Measurements from ENCODE around the gene DDX24. TPM values are rescaled to one million over a fixed set of nuclear protein-coding genes. Genes with fewer than 3 reads are reported as not detected.

DDX24 gene
- total RNA-seq, 1 experiment from 2014 or later: 135 TPM

- H3K36me3 Mint-ChIP-seq (ENCODE audit: insufficient read depth, unreplicated experiment): no peaks in the 10 kb centered on the region
- H3K27me3 Mint-ChIP-seq (ENCODE audit: insufficient read depth, unreplicated experiment): no peaks in the 10 kb centered on the region
- BruUV-seq (replicated peaks): no TSS peak
- intact Hi-C loops (cut with micrococcal nuclease): no loop called here
- no peak overlapping the region for H3K27ac Mint-ChIP-seq (ENCODE audit: low read depth, unreplicated experiment)
- no peak for TF ChIP-seq CTCF (IDR thresholded peaks at IDR 0.05; ENCODE audit: unreplicated experiment)
- H3K4me3 Mint-ChIP-seq (ENCODE audit: unreplicated experiment): no peak overlapping the region
- H3K4me1 Mint-ChIP-seq (ENCODE audit: insufficient read depth, unreplicated experiment): peaks cover 7% of the 10 kb centered on the region
- ChIA-PET POLR2A (no interaction called here), CTCF (no interaction called here)
- H3K9me3 Mint-ChIP-seq (ENCODE audit: unreplicated experiment): no peaks in the 10 kb centered on the region
- DNase-seq (ENCODE audit: unreplicated experiment): no peak
Measured at GRCh38 chr14:94030571-94030970, 50.4 kb downstream of the DDX24 start.

- Mint-ChIP-seq H3K27ac (ENCODE audit: low read depth, unreplicated experiment) (no peak overlapping the region), H3K4me3 (ENCODE audit: unreplicated experiment) (no peak overlapping the region), H3K36me3 (ENCODE audit: insufficient read depth, unreplicated experiment) (no peaks in the 10 kb centered on the region), H3K27me3 (ENCODE audit: insufficient read depth, unreplicated experiment) (no peaks in the 10 kb centered on the region), H3K4me1 (ENCODE audit: insufficient read depth, unreplicated experiment) (peaks cover 7% of the 10 kb centered on the region), H3K9me3 (ENCODE audit: unreplicated experiment) (no peaks in the 10 kb centered on the region)
- POLR2A ChIA-PET: no interaction called here
- BruUV-seq (replicated peaks): no TSS peak
- no peak for TF ChIP-seq CTCF (IDR thresholded peaks at IDR 0.05; ENCODE audit: unreplicated experiment)
- intact Hi-C loops (cut with micrococcal nuclease): no loop called here
- CTCF ChIA-PET: interaction anchor here (0.6 to 1.6 kb wide), 2 partner anchors 101 to 355 kb away, joined by 3 to 4 read pairs; no protein-coding TSS in a partner anchor
- no peak for DNase-seq (ENCODE audit: unreplicated experiment)
Measured at GRCh38 chr14:94029671-94030203, 51.3 kb downstream of the DDX24 start.

- Mint-ChIP-seq H3K4me3 (ENCODE audit: unreplicated experiment) (no peak overlapping the region), H3K27ac (ENCODE audit: low read depth, unreplicated experiment) (no peak overlapping the region), H3K4me1 (ENCODE audit: insufficient read depth, unreplicated experiment) (peaks cover 7% of the 10 kb centered on the region), H3K36me3 (ENCODE audit: insufficient read depth, unreplicated experiment) (no peaks in the 10 kb centered on the region), H3K27me3 (ENCODE audit: insufficient read depth, unreplicated experiment) (no peaks in the 10 kb centered on the region), H3K9me3 (ENCODE audit: unreplicated experiment) (no peaks in the 10 kb centered on the region)
- no peak for DNase-seq (ENCODE audit: unreplicated experiment)
- POLR2A ChIA-PET: no interaction called here
- CTCF ChIA-PET: interaction anchor here (0.6 to 3.0 kb wide), 7 partner anchors 7 to 842 kb away, joined by 3 to 21 read pairs (median 4); no protein-coding TSS in a partner anchor
- no TSS peak for BruUV-seq (replicated peaks)
- TF ChIP-seq CTCF (IDR thresholded peaks at IDR 0.05; ENCODE audit: unreplicated experiment): no peak
- intact Hi-C loops (cut with micrococcal nuclease): no loop called here
Measured at GRCh38 chr14:94029265-94029664, 51.7 kb downstream of the DDX24 start.

- Mint-ChIP-seq H3K4me1 (ENCODE audit: insufficient read depth, unreplicated experiment) (peaks cover 7% of the 10 kb centered on the region), H3K27ac (ENCODE audit: low read depth, unreplicated experiment) (no peak overlapping the region), H3K4me3 (ENCODE audit: unreplicated experiment) (no peak overlapping the region), H3K36me3 (ENCODE audit: insufficient read depth, unreplicated experiment) (no peaks in the 10 kb centered on the region), H3K27me3 (ENCODE audit: insufficient read depth, unreplicated experiment) (no peaks in the 10 kb centered on the region), H3K9me3 (ENCODE audit: unreplicated experiment) (no peaks in the 10 kb centered on the region)
- ChIA-PET CTCF (interaction anchor here (0.6 to 3.0 kb wide), 7 partner anchors 8 to 841 kb away, joined by 3 to 21 read pairs (median 4); no protein-coding TSS in a partner anchor), POLR2A (no interaction called here)
- no TSS peak for BruUV-seq (replicated peaks)
- peak; percentile 70 for DNase-seq (ENCODE audit: unreplicated experiment)
- no peak for TF ChIP-seq CTCF (IDR thresholded peaks at IDR 0.05; ENCODE audit: unreplicated experiment)
- intact Hi-C loops (cut with micrococcal nuclease): no loop called here
Measured at GRCh38 chr14:94028450-94028826, 52.6 kb downstream of the DDX24 start.
